ENCODE results near the gene NFATC2.
"Not testable (repeated sequence)": the region's sequence is repeated elsewhere in the genome, so short reads cannot be mapped to it uniquely, and the experiment has no call there.

Gene NFATC2

DNA sequence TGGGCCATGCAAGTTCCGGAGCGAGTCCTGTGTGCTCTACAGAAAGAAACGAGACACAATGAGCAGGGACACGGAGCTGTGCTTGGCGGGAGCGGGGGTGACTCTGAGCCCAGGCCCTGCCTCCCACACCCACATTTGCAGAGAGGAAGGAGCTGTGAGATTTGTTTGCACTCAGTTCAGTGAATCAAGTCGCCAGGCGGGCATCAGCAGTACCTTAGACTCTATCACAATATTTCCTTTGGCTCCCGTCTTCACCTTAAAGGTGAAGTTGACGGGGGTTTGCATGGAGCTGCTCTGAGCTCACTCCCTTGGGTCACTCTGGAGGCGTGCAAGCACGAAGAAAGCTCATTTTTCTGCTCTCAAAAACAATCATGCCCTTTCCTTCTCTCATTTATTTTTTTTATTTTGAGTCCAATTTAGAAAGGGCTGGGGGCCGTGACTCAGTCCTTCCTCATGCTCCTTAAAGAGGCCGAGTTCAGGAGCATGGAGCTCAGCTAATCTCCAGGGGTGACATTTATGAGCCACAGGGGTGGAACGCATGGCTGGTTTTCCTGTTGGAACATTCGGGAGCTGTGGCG is 188.2 kb downstream of the NFATC2 start:
- DNase-seq (ENCODE audit: low spot score) = no peak

DNA sequence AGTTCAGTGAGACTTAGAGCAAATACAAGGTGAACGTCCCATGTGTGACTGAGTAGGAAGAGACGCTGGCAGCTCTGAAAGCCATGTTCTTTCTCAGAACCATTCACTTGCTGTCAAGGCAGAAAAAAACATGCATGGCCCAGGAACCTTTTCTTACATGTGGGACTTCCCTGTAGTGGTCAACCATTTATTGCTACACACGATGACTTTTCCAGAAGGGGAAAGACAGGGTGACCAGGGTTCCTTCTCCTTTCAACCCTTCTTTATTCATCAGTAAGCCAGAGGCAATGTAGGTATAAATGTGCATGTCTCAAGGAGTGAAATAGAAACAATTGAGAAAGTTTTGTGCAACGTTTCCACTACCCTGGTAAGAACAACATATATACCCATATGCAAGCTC is 189.0 kb downstream of the NFATC2 start:
- DNase-seq (ENCODE audit: low spot score) = no peak

DNA sequence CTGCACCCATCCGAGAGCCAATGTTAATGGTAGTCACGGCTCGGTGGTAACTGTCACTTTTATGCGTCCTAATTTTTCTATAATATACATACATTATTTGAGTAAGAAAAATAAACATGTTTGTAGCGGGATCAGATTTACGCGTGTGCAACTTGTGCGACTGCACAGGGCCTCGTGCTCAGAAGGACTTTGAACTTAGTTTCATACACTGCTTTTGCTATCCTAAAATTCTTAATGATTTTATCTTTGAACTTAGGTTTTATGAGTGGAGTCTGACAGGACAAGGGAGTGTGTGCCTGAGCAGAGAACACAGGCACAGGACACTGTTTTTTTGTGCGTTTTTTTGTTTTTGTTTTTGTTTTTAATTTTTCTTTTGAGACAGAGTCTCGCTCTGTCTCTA is 189.7 kb downstream of the NFATC2 start:
- no peak for DNase-seq (ENCODE audit: low spot score)

DNA sequence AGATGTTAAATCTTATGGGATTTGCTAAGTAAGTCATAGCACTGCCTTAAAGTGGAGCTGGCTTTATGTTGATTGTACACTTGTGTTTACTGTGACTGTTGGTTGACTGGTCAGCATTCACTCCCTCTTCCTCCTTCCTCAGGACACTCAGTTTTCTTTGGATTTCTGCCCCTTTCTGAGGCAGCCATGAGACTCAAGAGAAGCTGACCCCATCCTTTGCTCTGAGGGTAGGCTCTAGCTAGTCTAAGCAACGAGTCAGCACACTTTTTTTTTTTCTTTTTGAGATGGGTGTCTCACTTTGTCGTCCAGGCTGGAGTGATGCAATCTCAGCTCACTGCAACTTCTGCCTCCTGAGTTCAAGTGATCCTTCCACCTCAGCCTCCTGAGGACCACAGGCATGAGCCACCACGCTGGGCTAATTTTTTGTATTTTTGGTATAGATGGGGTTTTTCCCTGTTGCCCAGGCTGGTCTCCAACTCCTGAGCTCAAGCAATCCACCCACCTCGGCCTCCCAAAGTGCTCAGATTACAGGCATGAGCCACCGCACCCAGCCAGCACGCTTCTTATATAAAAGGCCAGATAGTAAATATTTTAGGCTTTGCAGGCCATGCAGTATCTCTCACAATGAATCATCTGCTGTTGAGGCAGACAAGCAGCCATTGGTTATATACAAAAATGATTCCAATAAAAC is 191.4 kb downstream of the NFATC2 start:
- peak; percentile 55 for DNase-seq (ENCODE audit: low spot score)

DNA sequence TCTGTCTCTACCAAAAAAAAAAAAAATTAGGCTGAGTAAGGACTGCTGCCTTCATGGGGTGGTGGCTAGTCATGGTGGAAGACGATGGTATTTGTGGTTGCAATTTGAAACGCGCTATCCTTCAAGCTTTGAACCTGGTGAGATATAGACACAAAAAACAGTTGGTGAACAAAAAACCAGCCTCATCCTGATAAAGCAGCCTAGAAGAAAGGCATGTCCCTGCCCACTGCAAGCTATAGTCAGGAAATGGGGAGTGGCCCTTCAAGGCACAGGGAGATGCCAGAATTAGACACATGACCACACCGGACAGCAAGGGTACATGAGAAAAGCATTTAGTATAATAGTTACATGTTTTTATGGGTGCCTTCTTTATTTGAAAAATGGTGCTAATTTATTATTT is 193.6 kb downstream of the NFATC2 start:
- DNase-seq (ENCODE audit: low spot score) = no peak

DNA sequence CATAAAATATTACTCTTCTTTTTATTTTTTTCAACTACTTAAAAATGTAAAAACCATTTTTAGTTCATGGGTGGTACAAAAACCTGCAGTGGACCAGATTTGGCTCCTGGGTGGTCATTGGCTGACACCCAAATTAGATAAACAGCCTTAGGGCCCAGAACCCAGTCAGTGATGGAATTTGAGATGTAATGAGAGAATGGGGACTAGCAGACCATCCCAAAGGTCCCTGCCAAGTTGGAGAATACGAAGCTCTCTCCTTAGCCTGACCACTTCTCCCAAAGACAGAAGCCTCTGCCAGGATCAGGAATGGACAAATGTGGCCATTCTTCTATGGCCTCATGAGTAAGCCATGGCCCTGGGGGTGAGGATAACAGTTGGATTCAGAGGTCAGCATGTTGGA is 194.7 kb downstream of the NFATC2 start:
- no peak for DNase-seq (ENCODE audit: low spot score)

DNA sequence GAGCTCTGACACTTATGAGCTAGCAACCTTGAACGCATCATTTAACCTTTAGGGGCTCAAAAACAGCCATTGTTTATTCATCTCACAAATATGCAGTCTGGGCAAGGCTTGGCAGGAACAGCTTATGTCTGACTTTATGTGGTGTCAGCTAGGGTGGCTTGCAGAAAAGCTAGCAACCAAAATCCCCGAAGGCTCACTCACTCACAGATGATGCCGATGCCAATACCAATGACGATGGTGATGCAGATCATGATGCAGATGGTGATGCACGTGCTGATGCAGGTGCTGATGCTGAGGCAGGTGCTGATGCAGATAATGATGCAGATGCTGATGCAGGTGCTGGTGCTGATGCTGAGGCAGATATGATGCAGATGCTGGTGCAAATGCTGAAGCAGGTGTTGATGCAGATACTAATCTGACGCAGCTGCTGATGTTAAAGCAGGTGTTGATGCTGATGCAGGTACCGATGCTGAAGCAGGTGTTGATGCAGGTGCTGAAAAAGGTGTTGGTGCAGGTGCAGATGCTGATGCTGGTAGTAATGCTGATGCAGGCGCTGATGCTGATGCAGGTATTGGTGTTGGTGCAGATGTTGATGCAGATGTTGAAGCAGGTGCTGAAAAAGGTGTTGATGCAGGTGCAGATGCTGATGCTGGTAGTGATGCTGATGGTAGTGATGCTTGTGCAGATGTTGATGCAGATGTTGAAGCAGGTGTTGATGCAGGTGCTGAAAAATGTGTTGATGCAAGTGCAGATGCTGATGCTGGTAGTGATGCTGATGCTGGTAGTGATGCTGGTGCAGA is 195.6 kb downstream of the NFATC2 start:
- peak; percentile 33 for DNase-seq (ENCODE audit: low spot score)

DNA sequence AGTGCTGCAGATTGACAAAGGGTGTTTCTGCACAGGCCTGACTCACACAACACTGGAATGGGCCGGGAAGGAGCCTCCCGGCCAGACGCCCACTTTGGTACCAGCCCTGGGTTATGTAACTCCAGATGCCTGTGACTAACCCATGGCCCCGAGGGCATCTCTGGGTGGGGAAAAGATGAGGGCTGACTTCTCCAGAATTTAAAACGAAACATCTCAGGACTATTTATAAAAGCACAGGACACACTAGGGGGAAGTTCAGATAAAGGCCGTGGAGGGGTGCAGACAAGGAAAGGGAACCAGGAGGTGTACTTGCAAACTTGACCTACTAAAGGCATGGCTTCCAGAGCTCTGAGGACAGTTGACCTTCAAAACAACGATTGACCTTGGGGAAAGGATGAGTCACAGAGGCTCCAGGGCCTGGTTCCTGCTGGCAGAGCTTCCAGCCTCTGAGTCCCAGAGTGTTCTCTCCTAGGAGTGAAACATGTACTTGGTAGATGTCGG is 196.9 kb downstream of the NFATC2 start:
- peak; percentile 78 for DNase-seq (ENCODE audit: low spot score)

DNA sequence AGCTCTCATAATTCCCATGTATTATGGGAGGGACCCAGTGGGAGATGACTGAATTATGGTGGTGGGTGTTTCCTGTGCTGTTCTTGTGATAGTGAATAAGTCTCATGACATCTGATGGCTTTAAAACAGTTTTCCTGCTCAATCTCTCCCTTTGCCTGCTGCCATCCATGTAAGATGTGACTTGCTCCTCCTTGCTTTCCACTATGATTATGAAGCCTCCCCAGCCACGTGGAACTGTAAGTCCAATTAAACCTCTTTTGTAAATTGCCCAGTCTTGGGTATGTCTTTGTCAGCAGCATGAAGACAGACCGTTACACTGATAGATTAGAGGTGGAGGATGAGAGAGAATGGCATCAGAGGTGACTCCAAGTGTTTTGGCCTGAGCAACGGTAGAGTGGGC is 198.7 kb downstream of the NFATC2 start:
- DNase-seq (ENCODE audit: low spot score) = not testable (repeated sequence)

DNA sequence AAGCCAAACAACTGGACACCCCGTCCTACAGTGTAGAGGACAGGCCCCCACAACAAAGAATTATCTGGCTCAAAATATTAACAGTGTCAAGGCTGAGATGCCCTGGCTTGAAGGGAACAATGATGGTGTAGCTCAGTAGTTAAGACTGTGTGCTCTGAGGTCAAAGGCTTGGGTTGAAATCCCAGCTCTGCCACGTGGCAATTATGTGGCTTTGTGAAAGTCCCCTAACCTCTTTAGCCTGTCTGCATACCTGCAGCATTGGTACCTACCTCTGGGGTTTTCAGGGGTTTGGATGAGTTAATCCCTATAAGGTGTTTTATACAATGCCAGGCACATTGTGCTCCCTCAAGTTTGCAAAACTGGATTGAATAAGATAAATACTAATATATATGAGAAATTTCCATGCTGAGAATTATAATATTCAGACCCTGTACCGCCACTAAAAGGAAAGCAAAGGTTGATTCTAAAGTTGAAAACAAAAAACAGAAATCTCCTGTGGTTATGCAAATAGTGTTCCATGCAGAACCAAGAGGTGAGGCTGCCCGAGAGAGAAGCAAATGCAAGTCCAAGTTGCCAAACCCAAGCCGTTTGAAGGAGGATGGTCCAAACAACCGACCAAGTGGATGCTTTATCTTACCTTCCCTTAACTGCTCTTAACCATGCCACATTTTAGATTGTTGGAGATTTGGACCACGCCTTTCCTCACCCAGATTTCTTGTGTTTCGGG is 199.8 kb downstream of the NFATC2 start:
- no peak for DNase-seq (ENCODE audit: low spot score)

DNA sequence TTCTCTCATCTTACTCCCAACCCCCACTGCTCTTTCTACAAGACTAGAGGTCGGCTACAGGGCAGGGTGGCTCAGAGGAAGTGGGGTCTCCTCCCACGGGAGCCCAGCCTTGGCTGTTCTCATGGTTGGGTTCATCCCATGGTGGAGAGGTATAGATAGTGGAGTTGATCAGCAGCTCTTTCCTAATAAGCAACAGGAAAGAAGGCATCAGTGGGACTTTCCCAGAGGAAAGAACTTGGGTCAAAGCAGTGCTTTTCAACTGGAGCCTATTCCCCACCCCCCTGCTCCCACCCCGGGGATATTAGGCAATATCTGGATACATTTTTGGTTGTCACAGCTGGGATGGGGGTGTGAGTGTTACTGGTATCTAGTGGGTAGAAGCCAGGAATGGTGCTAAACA is 200.9 kb downstream of the NFATC2 start:
- peak; percentile 20 for DNase-seq (ENCODE audit: low spot score)

DNA sequence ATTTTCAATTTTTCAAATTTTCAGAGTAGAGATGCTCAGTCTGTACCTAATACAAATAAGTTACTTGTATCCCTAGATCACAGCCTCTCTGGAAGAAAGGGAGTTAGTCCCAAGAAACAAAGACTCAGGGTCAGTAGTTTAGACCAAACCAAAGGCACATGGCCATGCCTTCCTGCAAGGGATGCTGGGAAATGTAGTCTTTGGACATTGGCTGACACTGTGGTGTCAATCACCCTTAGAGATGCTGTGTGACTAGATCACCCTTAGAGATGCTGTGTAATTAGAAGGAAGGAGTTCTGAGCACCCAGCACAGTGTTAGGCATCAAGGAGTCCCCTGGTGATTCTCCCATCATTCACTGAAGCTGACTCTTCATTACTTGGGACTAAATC is 202.1 kb downstream of the NFATC2 start:
- no peak for DNase-seq (ENCODE audit: low spot score)

DNA sequence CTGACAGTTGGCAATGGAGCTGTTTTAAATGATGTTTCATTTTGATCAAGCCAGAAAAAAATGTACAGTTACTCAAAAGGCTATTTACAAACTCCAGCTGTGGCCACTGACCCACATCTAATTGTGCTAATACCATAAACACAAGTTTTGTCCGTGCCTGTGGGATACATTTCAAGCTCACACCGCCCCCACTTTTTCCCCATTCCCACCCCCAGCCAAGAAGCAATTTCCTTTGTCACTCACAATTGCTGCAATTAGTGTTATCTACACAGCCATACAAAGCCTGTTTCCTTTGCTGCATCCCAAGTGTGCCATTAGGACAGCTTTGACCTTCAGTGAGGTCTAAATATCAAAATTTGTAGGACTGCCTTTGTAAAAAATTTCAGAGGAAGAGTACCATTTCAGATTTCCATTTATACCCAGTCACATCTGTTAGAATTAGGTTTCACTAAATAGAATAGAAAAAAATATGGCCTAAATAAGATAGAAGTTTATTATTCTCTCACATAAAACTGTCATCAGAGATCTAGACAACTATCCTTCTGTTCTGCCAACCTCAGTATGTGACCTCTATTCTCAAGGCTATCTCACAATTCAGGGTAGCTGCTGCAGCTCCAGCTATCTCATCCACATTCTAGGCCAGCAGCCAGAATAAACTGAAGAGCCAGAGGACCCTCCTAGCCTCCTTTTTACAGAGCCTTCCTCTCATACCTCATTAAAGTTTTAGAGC is 202.6 kb downstream of the NFATC2 start:
- no peak for DNase-seq (ENCODE audit: low spot score)

DNA sequence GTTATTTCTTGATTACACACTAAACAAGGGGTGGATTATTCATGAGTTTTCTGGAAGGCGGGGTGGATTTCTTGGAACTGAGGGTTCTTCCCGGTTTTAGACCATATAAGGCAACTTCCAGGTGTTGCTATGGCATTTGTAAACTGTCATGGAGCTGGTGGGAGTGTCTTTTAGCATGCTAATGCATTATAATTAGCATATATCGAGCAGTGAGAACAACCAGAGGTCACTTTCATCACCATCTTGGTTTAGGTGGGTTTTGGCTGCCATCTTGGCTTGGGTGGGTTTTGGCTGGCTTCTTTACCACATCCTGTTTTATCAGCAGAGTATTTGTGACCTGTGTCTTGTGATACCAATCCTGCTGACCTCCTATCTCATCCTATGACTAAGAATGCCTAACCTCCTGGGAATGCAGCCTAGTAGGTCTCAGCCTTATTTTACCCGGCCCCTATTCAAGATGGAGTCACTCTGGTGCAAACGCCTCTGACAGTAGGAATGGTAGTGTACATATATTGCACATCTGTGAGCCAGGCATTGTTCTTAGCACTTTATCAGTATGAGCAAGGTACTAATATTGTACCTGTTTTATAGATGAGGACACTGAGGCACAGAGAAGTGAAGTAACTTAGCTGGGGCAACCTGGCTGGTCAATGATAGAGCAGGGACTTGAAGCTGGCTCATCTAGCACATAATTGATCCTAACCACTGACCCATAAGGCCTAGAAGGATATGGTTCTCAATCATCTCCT is 203.7 kb downstream of the NFATC2 start:
- no peak for DNase-seq (ENCODE audit: low spot score)

DNA sequence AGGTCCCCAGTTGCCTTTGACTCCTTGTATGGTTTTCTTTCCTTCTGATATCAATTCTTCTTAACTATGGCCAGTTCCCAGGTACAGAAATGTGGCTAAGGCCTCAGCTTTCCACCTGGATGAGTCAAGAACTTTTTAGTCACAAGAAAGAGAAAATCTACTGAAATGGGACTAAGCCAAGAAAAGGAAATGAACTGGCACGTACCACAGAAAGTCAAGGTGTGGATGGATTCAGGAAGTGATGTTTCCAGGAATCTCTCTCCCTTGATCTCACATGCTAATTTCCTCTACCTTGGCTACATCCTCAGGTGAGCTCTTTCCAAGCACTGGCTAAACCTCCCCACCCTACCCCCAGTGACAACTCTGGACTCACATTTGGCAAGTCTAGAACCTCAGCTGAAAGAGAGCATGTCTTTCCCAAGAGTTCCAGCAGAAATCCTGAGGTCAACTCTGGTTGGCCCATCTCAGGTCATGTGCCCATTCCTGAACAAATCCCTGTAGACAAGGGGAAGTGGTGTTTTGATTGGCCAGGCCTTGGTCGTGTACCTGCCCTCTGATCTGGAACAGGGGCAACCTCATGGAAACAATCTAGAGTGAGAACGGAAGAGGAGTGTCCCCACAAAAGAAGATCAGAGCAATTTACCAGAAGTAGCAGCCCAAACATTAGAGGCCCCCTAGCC is 205.3 kb downstream of the NFATC2 start:
- no peak for DNase-seq (ENCODE audit: low spot score)

All from GM03348 (cell line).